ENCODE measurements around the gene ZNF48.

ZNF48 gene

DNA sequence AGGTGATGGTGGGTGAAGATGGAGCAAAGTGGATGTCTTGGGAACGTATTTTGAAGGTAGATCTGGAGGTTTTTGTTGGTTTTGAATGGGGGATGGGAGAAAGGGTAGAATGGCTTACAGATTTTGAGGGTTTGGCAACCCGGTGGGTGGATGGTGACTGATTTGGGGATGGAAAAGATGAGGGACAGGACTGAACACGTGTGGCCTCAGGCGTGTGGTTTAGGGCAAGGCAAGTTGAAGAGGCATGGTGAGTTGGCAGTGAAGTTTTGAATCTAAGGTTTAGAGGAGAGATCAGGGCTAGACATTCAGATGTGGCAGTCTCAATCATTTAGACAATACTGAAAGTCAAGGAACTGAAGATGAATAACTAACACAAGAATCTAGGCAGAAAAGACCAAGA, 39.6 kb downstream of the ZNF48 start:
- FAIRE-seq: no peak
- no peak for DNase-seq (ENCODE audit: insufficient read length, low spot score)

DNA sequence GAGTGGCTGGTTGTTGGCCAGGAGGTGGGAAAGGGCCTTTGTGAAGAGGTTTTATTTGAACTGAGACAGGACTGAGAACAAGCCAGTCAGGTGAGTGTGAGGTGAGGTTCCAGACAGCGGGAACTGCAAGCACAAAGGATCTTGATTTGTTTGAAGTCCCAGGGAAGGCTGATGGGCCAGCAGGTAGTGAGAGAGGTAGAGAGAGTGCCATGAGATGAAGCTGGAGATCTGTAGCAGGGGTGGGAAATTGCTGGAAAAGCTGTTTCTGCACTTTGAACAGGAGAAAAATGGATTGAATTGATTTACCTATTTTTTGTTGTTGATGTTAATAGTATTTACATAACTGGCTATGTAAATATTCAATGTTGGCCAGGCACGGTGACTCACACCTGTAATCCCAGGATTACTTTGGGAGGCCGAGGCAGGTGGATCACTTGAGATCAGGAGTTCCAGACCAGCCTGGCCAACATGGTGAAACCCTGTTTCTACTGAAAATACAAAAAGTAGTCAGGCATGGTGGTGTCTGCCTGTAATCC, 42.4 kb downstream of the ZNF48 start:
- no peak for FAIRE-seq

DNA sequence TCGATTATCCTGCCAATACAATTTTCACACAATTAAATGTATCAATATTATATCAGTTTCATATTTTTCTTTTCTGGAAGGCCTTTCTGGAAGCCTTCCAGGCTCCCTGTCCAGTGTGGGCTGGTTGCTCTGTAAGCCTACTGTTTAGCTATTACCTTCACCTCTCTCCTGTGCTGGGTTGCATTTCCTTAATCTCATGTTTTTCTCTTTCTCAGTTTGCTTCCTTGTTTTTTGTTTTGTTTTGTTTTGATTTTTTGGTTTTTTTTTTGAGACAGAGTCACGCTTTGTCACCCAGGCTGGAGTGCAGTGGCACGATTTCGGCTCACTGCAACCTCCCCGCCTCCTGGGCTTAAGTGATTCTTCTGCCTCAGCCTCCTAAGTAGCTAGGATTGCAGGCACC, 43.6 kb downstream of the ZNF48 start:
- DNase-seq (ENCODE audit: insufficient read length, low spot score) (no peak), FAIRE-seq (no peak)

More for the DNA sequence above, 42.4 kb downstream of the ZNF48 start:
- no peak for DNase-seq (ENCODE audit: insufficient read length, low spot score)

DNA sequence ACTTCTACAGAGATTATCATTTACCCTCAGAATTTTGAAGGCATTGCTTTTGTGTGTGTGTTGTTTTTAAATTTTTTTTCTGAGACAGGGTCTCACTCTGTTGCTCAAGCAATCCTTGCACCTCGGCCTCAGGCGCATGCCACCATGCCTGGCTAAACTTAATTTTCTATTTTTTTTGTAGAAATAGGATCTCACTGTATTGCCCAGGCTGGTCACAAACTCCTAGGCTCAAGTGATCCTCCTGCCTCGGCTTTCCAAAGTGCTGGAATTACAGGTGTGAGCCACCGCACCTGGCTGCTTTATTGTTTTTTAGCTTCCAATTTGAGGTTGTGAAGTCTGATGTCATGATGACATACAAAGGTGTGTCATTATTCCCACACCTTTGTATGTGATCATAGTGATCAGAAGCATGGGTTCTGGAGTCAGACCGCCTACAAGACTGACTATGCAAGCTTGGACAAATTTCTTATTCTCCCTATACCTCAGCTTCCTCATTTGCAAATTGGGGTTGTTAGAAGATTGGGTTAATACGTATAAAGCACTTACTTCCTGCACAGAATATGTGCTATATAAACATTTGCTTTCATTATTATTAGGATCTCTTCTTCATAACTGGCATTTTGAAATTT, 44.6 kb downstream of the ZNF48 start:
- no peak for FAIRE-seq

DNA sequence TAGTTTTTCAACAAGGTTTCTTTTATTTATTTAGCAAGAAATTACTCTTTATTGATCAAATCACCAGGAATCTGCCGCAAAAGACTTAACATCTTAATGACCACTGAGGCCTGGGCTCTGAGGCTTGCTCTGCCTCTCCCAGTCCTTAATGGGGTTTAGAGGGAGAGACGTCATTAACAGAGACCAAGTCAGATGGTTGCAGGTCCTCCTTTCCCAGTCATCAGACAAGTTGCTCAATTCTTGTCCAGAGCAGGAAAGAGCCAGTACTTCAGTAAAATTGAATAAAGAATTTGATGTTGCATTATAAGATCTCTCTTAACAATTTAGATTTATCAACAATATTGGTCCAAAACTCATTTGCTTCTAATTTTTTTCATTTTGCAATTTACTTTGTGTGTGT, 48.4 kb downstream of the ZNF48 start:
- DNase-seq (ENCODE audit: insufficient read length, low spot score): no peak
- FAIRE-seq: no peak

More for the DNA sequence above, 44.6 kb downstream of the ZNF48 start:
- no peak for DNase-seq (ENCODE audit: insufficient read length, low spot score)

DNA sequence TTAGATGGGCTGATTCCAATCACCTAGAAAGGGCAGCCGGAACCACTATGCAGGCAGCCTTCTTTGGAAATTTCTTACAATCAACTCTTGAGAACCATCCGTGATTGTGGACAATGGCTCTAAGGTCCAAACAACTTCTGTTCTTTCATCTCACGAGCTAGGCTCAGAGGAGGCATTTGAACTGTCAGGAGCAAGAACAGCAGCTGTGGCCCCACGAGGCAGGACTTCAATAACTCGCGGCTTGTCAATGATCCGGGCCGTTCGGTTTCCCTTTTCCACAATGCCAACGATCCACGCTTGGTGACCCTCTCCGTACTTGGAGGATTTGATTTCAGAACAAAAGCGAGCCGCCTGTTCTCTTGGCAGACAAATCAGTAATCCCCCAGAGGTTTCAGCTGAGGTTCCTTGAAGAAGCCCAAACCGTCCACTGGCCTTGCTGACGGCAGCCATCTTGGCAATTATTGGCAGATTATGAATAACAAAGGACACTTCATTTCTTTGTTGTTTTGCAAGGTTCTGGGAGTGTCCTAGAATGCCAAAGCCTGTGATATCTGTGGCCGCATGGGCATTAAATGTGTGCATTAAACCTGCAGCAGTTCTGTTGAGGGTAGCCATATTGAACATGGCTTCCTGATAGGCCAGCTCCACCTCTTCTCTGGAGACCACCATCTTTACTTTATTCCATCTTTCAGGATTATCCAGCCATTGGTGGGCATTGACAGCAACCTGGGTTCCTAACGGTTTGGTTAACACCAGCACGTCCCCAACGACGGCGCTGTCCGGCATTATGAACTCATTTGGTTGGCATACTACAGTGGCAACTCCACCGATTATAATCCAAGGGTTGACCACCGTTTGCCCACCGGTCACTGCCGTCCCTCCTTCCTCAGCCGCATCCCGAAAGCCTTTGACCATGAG, 49.3 kb downstream of the ZNF48 start:
- DNase-seq (ENCODE audit: insufficient read length, low spot score): no peak
- no peak for FAIRE-seq

DNA sequence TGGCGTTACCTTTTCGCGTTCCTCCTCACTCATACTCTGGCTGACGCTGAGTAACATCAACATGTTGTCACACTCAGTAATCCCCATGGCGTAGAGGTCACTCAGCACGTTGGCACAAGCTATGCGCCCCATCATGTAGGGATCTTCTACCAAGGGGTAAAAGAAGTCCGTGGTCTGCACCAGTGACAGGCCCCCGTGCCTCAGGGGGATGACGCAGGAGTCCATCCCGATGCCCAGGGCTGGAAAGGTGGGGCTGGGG, 49.9 kb downstream of the ZNF48 start:
- DNase-seq (ENCODE audit: insufficient read length, low spot score): no peak

DNA sequence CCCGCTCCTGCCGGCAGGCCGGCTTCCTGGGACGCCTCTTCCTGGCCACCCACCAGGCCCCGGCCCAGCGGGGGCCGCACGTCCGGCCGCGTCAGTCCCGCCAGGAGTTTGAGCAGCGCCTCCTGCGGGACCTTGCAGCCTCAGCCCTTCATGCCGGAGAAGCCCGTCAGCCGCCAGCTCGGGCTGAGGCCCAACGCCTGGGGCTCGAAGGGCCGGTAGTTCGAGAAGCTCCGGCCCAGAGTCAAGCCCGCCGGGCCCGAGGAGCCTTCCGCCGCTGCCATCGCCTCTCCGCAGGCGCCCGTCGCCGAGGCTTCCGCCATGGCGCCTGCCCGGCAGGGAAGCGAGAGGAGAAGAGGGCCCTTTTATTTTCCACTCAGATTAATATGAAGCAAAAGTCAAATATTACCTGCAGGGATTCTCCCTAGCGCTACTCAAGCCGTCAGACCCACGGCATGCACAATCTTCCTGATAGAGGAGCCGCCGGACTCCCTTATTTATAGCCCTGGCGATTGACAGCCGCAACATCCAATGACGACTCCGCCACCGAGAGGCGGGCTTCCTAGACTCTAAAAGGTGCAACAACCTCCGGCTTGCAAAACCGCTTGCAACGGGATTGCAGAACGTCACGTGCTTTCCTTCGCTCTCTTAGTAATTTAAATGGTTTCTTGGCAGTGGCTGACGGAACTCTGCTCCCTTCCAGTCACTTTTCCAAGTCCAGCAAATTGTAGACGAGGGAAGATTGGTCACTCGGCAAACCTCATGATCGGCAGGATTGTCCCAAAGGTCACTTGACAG, 50.4 kb downstream of the ZNF48 start, which contains the start of gene SEPHS2:
TSS of gene SEPHS2 (minus strand) at position 467 of the 795 bp plus-strand sequence. CDS start at position 320, 147 bp downstream.
- DNase-seq (ENCODE audit: insufficient read length, low spot score) (peak; percentile 95), FAIRE-seq (no peak)

More for the DNA sequence above, 49.9 kb downstream of the ZNF48 start:
- FAIRE-seq: no peak

DNA sequence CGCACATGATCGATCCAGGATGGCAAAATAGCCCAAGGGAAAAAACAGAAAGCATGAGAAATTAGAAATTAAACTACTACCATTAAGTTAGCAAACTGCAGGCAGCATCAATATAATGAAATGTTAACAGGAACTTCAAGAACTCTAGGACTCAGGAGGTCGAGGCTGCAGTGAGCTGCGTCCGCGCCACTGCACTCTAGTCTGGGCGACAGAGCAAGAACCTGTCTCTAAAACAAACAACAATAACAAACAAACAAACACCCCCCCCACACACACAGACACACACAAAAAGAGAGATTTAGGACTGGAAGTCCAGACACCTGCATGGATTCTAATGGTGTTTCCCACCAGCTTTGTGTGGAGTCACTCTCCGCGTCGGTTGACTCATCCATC, 51.0 kb downstream of the ZNF48 start:
- no peak for FAIRE-seq

DNA sequence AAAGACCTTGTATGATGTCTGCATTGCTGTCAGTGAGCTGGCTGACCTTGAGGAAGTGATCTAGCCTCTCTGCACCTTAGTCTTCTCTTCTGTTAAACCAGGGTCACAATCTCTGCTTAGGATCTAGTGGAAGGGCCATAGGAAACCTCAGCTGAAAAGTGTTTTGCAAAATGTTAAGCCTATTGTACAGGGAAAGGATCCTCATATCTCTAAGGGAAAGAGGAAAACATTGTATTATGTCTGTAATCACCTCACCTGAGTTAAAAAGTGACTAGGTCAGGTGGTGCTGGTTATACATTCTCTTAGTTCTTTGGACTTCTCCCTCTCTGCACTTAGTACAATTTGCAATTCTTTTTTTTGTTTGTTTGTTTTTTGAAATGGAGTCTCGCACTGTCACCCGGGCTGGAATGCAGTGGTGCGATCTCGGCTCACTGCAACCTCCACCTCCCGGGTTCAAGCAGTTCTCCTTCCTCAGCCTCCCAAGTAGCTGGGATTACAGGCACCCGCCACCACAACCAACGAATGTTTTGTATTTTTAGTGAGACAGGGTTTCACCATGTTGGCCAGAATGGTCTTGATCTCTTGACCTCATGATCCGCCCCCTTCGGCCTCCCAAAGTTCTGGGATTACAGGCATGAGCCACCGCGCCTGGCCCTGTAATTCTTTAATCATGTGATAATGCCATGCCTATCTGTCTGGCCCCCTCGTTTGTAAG, 52.4 kb downstream of the ZNF48 start:
- FAIRE-seq (no peak), DNase-seq (ENCODE audit: insufficient read length, low spot score) (no peak)

More for the DNA sequence above, 51.0 kb downstream of the ZNF48 start:
- no peak for DNase-seq (ENCODE audit: insufficient read length, low spot score)

DNA sequence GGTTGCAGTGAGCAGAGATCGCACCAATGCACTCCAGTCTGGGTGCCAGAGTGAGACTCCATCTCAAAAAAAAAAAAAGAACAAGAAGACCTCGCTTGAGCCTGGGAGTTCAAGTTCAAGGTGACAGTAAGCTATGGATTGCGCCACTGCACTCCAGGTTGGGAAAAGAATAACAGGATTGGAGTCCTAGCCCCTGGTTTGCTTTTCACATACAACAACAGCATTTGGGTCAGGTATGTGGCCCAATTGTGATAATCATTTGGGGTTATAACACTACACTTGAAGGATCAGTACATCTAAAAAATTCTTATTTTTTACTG, 53.9 kb downstream of the ZNF48 start:
- FAIRE-seq: no peak
- no peak for DNase-seq (ENCODE audit: insufficient read length, low spot score)

Measured in HTR-8/SVneo (cell line).